ENCODE measurements around the gene PLCXD1.

The PLCXD1 gene

DNA sequence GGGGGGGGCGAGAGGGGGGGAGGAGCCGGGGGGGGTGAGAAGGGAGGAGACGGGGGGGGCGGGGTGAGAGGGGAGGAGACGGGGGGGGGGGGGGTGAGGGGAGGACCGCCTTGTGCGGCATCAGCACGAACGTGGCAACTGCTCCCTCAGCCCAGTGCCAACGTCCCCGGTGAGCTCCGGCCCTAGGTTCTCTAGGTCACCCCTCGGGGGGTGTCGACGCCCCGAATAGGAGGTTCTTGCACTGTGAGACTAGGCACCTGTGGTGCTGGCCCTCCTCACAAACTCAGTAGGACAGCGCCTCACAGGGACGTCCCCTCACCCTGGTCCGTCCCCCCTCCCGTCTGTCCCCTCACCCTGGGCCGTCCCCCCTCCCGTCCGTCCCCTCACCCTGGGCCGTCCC is 58.9 kb downstream of the PLCXD1 start:
- Histone ChIP-seq H3K36me3 (peaks cover 56% of the 10 kb centered on the region), H3K9me3 (no peaks in the 10 kb centered on the region), H3K4me1 (ENCODE audit: control insufficient read depth in 1 of 2, insufficient read depth in 1 of 2, low read depth in 1 of 2, low read length in 1 of 2) (no peaks in the 10 kb centered on the region), H3K4me3 (ENCODE audit: low read depth in 1 of 2, low read length in 1 of 2) (no peak overlapping the region), H3K27ac (no peak overlapping the region), H3K27me3 (no peaks in the 10 kb centered on the region)
- TF ChIP-seq, protein P1, sequence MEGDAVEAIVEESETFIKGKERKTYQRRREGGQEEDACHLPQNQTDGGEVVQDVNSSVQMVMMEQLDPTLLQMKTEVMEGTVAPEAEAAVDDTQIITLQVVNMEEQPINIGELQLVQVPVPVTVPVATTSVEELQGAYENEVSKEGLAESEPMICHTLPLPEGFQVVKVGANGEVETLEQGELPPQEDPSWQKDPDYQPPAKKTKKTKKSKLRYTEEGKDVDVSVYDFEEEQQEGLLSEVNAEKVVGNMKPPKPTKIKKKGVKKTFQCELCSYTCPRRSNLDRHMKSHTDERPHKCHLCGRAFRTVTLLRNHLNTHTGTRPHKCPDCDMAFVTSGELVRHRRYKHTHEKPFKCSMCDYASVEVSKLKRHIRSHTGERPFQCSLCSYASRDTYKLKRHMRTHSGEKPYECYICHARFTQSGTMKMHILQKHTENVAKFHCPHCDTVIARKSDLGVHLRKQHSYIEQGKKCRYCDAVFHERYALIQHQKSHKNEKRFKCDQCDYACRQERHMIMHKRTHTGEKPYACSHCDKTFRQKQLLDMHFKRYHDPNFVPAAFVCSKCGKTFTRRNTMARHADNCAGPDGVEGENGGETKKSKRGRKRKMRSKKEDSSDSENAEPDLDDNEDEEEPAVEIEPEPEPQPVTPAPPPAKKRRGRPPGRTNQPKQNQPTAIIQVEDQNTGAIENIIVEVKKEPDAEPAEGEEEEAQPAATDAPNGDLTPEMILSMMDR (IDR thresholded peaks at IDR 0.05), result no peak

DNA sequence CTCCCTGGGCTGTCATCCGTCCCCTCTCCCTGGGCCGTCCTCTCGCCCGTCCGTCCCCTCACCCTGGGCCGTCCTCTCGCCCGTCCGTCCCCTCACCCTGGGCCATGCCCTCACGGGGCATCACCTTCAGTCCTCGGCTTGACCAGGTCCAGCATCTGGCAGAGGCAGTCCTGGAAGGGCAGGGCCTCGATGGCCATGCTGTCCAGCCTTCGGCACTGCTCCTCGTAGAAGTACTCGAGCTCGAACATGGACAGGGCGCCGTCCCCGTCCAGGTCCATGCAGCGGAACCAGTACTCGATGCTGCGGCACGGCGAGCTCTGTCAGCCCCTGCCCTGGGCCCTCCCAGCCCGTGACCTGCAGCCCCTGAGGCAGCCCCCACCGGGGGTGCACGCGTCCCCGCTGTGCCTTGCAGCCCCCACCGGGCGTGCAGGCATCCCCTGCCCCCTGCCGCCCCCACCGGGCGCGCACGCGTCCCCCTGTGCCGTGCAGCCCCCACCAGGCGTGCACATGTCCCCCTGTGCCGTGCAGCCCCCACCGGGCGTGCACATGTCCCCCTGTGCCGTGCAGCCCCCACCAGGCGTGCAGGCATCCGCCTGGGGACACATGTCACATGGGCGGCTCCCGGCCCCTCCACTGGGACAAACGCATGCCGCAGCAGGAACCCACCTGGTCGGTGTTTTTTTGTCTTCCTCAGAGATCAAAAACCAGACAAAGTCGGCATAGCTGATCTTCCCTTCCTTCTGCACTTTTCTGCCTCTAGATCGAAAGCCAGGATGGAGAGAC is 59.7 kb downstream of the PLCXD1 start:
- H3K4me1 ChIP-seq (ENCODE audit: control insufficient read depth in 1 of 2, insufficient read depth in 1 of 2, low read depth in 1 of 2, low read length in 1 of 2), result no peaks in the 10 kb centered on the region
- no peaks in the 10 kb centered on the region for H3K9me3 ChIP-seq
- no peaks in the 10 kb centered on the region for H3K27me3 ChIP-seq
- no peak overlapping the region for H3K4me3 ChIP-seq (ENCODE audit: low read depth in 1 of 2, low read length in 1 of 2)
- no peak overlapping the region for H3K27ac ChIP-seq
- peaks cover 54% of the 10 kb centered on the region for H3K36me3 ChIP-seq
- TF ChIP-seq, protein P1 (IDR thresholded peaks at IDR 0.05), result no peak

DNA sequence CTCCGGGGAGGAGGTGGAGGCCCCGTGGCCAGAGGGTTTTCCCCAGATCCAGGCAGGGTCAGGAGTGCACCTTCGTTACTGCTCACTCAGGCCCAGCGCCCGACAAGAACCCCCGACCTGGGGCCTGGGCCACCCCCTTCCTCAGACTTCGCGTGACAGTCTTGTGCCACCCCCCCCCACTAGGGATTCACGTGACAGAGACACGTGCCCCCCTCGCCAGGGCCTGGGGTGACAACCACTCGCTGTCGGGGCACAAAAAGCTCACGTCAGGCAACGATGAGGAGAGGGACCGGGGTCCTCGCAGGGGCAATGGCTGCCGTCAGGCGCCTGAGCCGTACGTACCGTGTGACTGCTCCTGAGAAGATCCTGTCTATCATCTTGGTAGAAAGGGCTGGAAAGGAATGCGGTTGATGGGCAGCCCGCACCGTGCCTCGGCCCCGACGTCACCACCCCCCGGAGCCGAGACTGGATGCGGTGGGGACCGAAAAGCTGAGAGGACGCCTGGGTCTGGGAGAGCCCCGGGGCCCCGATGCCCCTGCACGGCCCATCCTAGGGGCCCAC is 60.4 kb downstream of the PLCXD1 start:
- no peaks in the 10 kb centered on the region for H3K4me1 ChIP-seq (ENCODE audit: control insufficient read depth in 1 of 2, insufficient read depth in 1 of 2, low read depth in 1 of 2, low read length in 1 of 2)
- TF ChIP-seq, protein P1 (IDR thresholded peaks at IDR 0.05), result no peak
- no peaks in the 10 kb centered on the region for H3K9me3 ChIP-seq
- H3K4me3 ChIP-seq (ENCODE audit: low read depth in 1 of 2, low read length in 1 of 2), result no peak overlapping the region
- H3K27ac ChIP-seq, result no peak overlapping the region
- H3K36me3 ChIP-seq, result peaks cover 48% of the 10 kb centered on the region
- H3K27me3 ChIP-seq, result no peaks in the 10 kb centered on the region

DNA sequence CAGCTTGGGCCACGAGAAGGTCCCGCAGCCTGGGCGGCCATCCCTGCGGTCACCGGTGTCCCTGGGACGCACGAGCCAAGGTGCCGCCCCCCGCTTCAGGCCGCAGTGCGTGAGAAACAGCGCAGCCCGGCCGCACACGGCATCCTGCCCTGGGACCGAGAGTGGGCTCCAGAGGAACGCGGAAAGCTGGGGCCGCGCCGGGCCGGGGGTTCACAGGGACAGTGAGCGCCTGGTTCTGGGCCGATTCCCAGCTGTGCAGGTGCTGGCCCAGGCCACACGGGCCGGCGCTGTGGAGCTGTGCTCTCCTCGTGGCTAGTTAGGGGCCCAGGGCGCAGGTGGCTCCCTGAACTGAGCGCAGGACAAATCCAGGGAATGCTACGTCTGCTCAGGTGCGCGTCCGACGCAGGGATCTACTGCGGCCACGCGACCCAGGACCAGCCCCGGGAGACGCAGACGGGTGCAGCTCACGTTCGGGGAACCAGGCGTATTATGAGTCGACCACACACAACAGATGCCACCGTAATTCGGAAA is 63.3 kb downstream of the PLCXD1 start:
- Histone ChIP-seq H3K4me1 (ENCODE audit: control insufficient read depth in 1 of 2, insufficient read depth in 1 of 2, low read depth in 1 of 2, low read length in 1 of 2) (no peaks in the 10 kb centered on the region), H3K27me3 (no peaks in the 10 kb centered on the region), H3K27ac (no peak overlapping the region), H3K9me3 (no peaks in the 10 kb centered on the region), H3K36me3 (peaks cover 32% of the 10 kb centered on the region), H3K4me3 (ENCODE audit: low read depth in 1 of 2, low read length in 1 of 2) (no peak overlapping the region)
- TF ChIP-seq, protein P1 (IDR thresholded peaks at IDR 0.05), result no peak

DNA sequence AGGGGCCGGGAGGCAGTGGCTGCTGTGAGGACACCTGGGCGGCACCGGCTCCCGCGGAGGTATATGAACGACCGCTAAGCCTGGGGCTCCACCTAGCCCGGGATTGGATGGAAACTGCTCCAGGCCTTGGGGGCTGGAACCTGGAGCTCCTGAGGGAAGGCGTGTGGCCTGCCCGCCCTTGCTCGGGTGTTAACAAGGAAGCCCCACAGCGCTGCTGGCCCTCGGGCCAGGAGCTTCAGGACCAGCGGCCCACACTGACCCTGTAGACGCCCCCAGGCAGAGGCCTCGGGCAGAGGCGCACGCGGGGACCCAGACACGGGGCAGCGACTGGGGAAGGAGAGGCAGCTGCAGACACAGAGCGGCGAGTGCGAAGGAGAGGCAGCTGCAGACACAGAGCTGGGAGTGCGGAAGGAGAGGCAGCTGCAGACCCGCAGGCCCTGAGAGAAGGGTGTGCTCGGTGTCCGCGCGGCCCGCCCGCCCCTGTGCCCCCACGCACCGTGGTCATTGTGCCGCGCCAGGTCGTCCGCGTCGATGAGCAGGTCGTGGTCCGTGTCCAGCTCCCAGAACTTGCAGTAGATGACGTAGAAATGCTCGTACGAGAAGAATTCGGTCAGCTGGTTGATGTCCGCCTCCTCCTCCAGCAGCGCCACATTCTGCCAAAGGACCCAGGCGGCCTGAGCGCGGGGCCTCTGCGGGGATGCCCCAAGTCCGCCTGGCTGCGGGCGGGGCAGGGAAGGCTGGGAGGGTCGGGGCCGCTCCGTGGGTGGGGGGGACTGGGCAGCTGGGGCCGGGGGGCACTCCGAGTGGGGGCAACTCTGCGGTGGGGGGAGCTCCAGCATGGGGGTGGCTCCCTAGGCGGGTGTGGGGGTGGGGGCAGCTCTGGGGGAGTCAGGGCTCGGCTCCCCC is 64.1 kb downstream of the PLCXD1 start:
- no peaks in the 10 kb centered on the region for H3K9me3 ChIP-seq
- H3K27ac ChIP-seq, result no peak overlapping the region
- TF ChIP-seq, protein P1 (IDR thresholded peaks at IDR 0.05), result no peak
- H3K4me1 ChIP-seq (ENCODE audit: control insufficient read depth in 1 of 2, insufficient read depth in 1 of 2, low read depth in 1 of 2, low read length in 1 of 2), result no peaks in the 10 kb centered on the region
- no peak overlapping the region for H3K4me3 ChIP-seq (ENCODE audit: low read depth in 1 of 2, low read length in 1 of 2)
- H3K27me3 ChIP-seq, result no peaks in the 10 kb centered on the region
- H3K36me3 ChIP-seq, result peaks cover 32% of the 10 kb centered on the region
